ENCODE results near the gene GATB. TPM values are rescaled to one million over a fixed set of nuclear protein-coding genes. Genes with fewer than 3 reads are reported as not detected.

Gene GATB
- total RNA-seq, 1 donor from 2014 or later: 15.7 TPM

- Histone ChIP-seq H3K4me1 (ENCODE audit: control insufficient read depth in 3 of 3, insufficient read depth in 3 of 3, low read length in 3 of 3) (peaks cover 0 to 7% (median 5%) of the 10 kb centered on the region in 3 donors), H3K27ac (ENCODE audit: low read depth, low read length) (no peak overlapping the region), H3K9ac (ENCODE audit: low read depth in 1 of 3, low read length in 3 of 3) (no peak overlapping the region), H3K27me3 (ENCODE audit: control insufficient read depth in 3 of 3, insufficient read depth in 3 of 3, low read length in 3 of 3) (no peaks in the 10 kb centered on the region), H3K4me3 (ENCODE audit: low read length in 3 of 3) (no peak overlapping the region), H3K9me3 (ENCODE audit: control insufficient read depth in 3 of 3, low read length in 3 of 3) (no peaks in the 10 kb centered on the region), H3K36me3 (ENCODE audit: control insufficient read depth in 3 of 3, insufficient read depth in 3 of 3, low read length in 3 of 3) (peaks cover 0 to 3% (median 0%) of the 10 kb centered on the region in 3 donors)
These were observed 132.7 kb downstream of the GATB start for GRCh38 chr4:151628001-151628608.

GRCh38 chr4:151627491-151627890 lies 133.3 kb downstream of the GATB start:
- H3K9ac ChIP-seq (ENCODE audit: low read depth in 1 of 3, low read length in 3 of 3): no peak overlapping the region
- no peaks in the 10 kb centered on the region for H3K27me3 ChIP-seq (ENCODE audit: control insufficient read depth in 3 of 3, insufficient read depth in 3 of 3, low read length in 3 of 3)
- H3K4me1 ChIP-seq (ENCODE audit: control insufficient read depth in 3 of 3, insufficient read depth in 3 of 3, low read length in 3 of 3): peaks cover 0 to 7% (median 5%) of the 10 kb centered on the region in 3 donors
- no peaks in the 10 kb centered on the region for H3K9me3 ChIP-seq (ENCODE audit: control insufficient read depth in 3 of 3, low read length in 3 of 3)
- H3K4me3 ChIP-seq (ENCODE audit: low read length in 3 of 3): no peak overlapping the region
- peaks cover 0 to 3% (median 0%) of the 10 kb centered on the region in 3 donors for H3K36me3 ChIP-seq (ENCODE audit: control insufficient read depth in 3 of 3, insufficient read depth in 3 of 3, low read length in 3 of 3)
- H3K27ac ChIP-seq (ENCODE audit: low read depth, low read length): no peak overlapping the region

- no peak overlapping the region for H3K9ac ChIP-seq (ENCODE audit: low read depth in 1 of 3, low read length in 3 of 3)
- H3K4me3 ChIP-seq (ENCODE audit: low read length in 3 of 3): no peak overlapping the region
- peaks cover 0 to 7% (median 5%) of the 10 kb centered on the region in 3 donors for H3K4me1 ChIP-seq (ENCODE audit: control insufficient read depth in 3 of 3, insufficient read depth in 3 of 3, low read length in 3 of 3)
- H3K9me3 ChIP-seq (ENCODE audit: control insufficient read depth in 3 of 3, low read length in 3 of 3): no peaks in the 10 kb centered on the region
- peaks cover 0 to 3% (median 0%) of the 10 kb centered on the region in 3 donors for H3K36me3 ChIP-seq (ENCODE audit: control insufficient read depth in 3 of 3, insufficient read depth in 3 of 3, low read length in 3 of 3)
- no peak overlapping the region for H3K27ac ChIP-seq (ENCODE audit: low read depth, low read length)
- H3K27me3 ChIP-seq (ENCODE audit: control insufficient read depth in 3 of 3, insufficient read depth in 3 of 3, low read length in 3 of 3): peaks cover 0 to 2% (median 0%) of the 10 kb centered on the region in 3 donors
These were observed 134.1 kb downstream of the GATB start for GRCh38 chr4:151626751-151627150.

GRCh38 chr4:151626228-151626627 lies 134.6 kb downstream of the GATB start:
- Histone ChIP-seq H3K27me3 (ENCODE audit: control insufficient read depth in 3 of 3, insufficient read depth in 3 of 3, low read length in 3 of 3) (peaks cover 0 to 2% (median 0%) of the 10 kb centered on the region in 3 donors), H3K36me3 (ENCODE audit: control insufficient read depth in 3 of 3, insufficient read depth in 3 of 3, low read length in 3 of 3) (peaks cover 0 to 3% (median 0%) of the 10 kb centered on the region in 3 donors), H3K9ac (ENCODE audit: low read depth in 1 of 3, low read length in 3 of 3) (no peak overlapping the region), H3K9me3 (ENCODE audit: control insufficient read depth in 3 of 3, low read length in 3 of 3) (no peaks in the 10 kb centered on the region), H3K27ac (ENCODE audit: low read depth, low read length) (no peak overlapping the region), H3K4me3 (ENCODE audit: low read length in 3 of 3) (no peak overlapping the region), H3K4me1 (ENCODE audit: control insufficient read depth in 3 of 3, insufficient read depth in 3 of 3, low read length in 3 of 3) (peaks cover 0 to 7% (median 5%) of the 10 kb centered on the region in 3 donors)

GRCh38 chr4:151624626-151625565 lies 135.9 kb downstream of the GATB start:
- no peaks in the 10 kb centered on the region for H3K9me3 ChIP-seq (ENCODE audit: control insufficient read depth in 3 of 3, low read length in 3 of 3)
- no peak overlapping the region for H3K27ac ChIP-seq (ENCODE audit: low read depth, low read length)

More at GRCh38 chr4:151624626-151625565, 135.9 kb downstream of the GATB start:
- Histone ChIP-seq H3K36me3 (ENCODE audit: control insufficient read depth in 3 of 3, insufficient read depth in 3 of 3, low read length in 3 of 3) (peaks cover 0 to 1% (median 0%) of the 10 kb centered on the region in 3 donors), H3K4me3 (ENCODE audit: low read length in 3 of 3) (no peak overlapping the region), H3K9ac (ENCODE audit: low read depth in 1 of 3, low read length in 3 of 3) (no peak overlapping the region), H3K4me1 (ENCODE audit: control insufficient read depth in 3 of 3, insufficient read depth in 3 of 3, low read length in 3 of 3) (peaks cover 0 to 7% (median 5%) of the 10 kb centered on the region in 3 donors), H3K27me3 (ENCODE audit: control insufficient read depth in 3 of 3, insufficient read depth in 3 of 3, low read length in 3 of 3) (peaks cover 0 to 2% (median 0%) of the 10 kb centered on the region in 3 donors)

Measured in skeletal muscle tissue (tissue), 4 donors.